Measurements from ENCODE around the gene PAX2. TPM values are rescaled to one million over a fixed set of nuclear protein-coding genes. Genes with fewer than 3 reads are reported as not detected.

The PAX2 gene
- total RNA-seq, 1 donor from 2014 or later = 5.1 TPM

DNA sequence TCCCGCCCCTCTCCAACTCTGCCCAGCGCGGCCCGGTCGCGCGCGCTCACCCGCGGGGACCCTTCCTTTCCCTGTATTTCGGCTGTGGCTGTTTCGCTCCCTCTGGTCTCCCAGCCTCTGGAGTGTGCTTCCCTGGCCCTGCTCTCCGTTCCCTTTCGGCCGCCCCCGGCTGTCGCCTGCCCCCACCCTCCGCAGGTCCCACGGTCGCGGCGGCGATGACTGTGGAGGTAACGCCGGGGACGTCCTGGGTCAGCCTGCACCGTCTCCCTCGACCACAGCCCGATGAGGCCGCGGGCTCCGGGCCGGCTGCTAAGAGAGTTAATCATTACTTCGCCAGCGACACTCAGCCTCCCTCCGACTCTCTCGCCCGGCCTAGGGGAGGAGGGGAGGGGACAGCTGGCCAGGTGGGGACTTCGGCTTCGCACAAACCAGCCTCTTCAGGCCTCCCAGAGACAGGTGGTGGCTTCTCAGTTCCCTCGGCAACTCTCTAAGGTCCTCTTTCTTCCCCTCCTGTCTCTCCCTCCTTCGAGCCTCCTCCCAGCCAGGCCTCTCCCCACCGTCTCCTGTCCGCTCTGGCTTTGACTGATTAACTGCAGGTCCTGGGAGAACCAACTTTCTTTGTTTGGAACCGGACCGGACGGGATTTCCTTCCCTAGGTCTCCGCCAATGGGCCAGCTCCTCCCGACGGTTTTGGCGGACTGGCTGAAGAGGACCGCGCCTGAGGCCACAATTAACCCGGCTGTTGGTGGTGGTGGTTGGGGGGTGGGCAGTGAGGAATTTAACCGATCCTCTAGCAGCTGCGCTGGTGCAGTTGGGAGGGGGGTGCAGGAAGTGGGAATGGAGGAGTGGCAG, 5.6 kb upstream of the PAX2 start:
- H3K4me3 ChIP-seq (ENCODE audit: low read depth, low read length) = peak overlapping the region; percentile 72
- no peak for DNase-seq (ENCODE audit: low read depth)
- H3K36me3 ChIP-seq (ENCODE audit: control insufficient read depth, insufficient read depth, low read length) = no peaks in the 10 kb centered on the region
- H3K27me3 ChIP-seq (ENCODE audit: control insufficient read depth, insufficient read depth, low read length) = no peaks in the 10 kb centered on the region
- no peak for TF ChIP-seq CTCF (IDR thresholded peaks at IDR 0.05; ENCODE audit: insufficient read depth, low read length, poor library complexity, severe bottlenecking)

DNA sequence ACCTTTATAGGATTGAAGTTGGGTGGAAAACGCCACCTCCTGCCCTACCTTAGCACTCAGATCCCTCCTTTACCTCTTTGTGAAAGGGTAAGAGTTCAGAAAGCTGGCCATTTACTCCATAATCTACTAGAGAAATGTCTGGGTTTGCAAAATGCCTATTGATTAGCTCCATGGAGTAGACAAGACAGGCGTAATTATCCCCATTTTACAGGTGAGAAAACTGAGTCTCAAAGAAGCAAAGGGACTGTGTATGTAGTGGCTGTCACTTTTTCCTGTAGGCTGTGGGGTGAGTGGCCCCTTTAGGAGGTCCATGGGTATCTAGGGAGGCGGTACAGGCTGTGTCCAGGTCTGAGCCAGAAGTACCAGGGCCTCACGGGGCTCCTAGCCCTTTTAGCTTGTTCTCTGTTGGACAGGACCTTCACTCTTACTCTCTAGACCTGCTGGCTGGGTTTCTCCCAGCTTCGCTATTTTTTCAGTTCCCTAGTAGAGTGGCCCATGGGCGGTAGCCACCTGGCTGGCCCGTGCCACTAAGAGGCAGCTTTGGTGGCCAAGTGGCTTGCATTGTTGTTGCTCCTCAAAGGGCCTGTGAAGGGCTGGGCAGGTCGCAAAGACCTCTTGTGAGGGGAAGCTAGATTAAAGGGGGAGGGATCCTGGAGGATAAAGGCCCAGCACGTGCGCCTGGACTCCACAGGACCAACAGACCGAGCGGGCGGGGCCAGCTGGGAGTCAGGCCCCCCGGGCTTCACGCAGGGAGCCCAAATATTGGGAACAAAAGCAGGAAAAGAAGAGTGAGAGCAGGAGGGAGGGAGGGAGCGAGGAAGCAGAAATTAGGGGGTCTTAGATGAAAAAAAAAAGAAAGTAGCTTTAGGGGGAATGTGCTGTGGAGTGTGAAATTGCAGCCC, 4.7 kb upstream of the PAX2 start:
- no peak for DNase-seq (ENCODE audit: low read depth)
- Histone ChIP-seq H3K36me3 (ENCODE audit: control insufficient read depth, insufficient read depth, low read length) (no peaks in the 10 kb centered on the region), H3K27me3 (ENCODE audit: control insufficient read depth, insufficient read depth, low read length) (no peaks in the 10 kb centered on the region), H3K4me3 (ENCODE audit: low read depth, low read length) (peak overlapping the region; percentile 72)
- no peak for TF ChIP-seq CTCF (IDR thresholded peaks at IDR 0.05; ENCODE audit: insufficient read depth, low read length, poor library complexity, severe bottlenecking)

DNA sequence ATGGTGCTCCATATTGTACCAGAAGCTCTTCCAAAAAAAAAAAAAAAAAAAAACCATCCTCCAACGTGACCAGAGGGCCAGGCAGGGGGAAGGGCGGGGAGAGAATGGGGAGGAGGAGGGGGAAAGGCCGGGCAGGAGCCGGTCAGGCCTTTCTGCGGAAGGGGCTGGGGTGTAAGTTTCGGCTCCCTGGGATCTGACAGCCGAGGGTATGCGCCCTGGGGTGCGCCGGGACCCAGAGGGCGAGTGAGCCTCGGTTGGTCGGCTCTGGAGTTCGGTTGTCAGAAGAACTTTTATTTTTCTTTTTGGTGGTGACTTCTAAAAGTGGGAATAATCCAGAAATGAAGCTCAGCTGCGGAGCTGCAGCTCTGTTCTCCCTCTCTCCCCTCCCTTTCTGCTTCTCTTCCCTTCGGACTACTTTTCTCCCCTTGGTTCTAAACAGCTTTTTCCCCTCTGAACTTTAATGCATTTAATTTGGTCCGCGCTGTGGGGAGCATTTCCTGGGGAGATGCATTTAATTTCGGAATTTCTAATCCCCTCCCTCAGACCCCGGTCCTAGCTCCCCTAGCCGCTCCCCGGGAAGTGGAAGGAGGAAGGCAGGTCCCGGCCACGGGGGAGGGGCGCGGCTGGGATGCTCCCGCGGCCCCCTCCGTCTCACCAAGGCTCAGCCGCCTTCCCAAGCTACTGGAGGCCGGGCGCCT, 3.9 kb upstream of the PAX2 start:
- Histone ChIP-seq H3K36me3 (ENCODE audit: control insufficient read depth, insufficient read depth, low read length) (no peaks in the 10 kb centered on the region), H3K4me3 (ENCODE audit: low read depth, low read length) (peak overlapping the region; percentile 8), H3K27me3 (ENCODE audit: control insufficient read depth, insufficient read depth, low read length) (no peaks in the 10 kb centered on the region)
- DNase-seq (ENCODE audit: low read depth) = no peak
- no peak for TF ChIP-seq CTCF (IDR thresholded peaks at IDR 0.05; ENCODE audit: insufficient read depth, low read length, poor library complexity, severe bottlenecking)

DNA sequence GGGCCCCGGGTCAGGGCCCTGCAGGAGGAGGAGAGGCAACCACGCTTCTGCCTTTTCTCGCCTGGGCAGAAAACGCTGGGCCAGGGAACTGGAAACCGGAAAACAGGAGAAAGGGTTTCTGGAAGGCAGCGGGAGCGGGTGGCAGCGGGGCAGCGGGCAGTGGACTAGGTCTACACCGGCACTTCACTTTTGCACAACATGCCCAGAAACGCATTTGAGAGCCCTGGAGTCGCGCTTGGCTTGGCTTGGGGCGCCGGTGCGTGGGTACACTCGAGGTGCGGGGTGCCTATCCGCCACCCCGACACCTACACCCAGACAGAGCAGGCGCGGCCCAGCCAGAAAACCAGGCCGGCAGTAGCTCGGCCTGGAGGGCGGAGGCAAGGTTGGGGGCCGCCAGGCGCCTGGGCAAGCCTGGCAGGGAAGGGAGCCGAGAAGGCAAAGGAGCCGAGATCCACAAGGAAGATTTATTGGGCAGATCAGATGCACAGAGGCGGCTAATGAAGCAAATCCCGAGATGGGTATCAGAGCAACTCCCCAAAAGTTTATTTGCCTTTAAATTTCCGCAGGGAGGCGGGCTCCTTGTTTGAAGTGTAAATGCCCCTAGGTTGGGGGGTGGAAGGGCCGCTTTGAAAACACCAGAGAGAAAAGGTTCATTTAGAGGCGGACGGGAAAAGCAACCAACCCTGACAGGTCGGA, 3.2 kb upstream of the PAX2 start:
- H3K4me3 ChIP-seq (ENCODE audit: low read depth, low read length) = peak overlapping the region; percentile 8
- DNase-seq (ENCODE audit: low read depth) = no peak
- H3K27me3 ChIP-seq (ENCODE audit: control insufficient read depth, insufficient read depth, low read length) = no peaks in the 10 kb centered on the region
- no peak for TF ChIP-seq CTCF (IDR thresholded peaks at IDR 0.05; ENCODE audit: insufficient read depth, low read length, poor library complexity, severe bottlenecking)
- H3K36me3 ChIP-seq (ENCODE audit: control insufficient read depth, insufficient read depth, low read length) = no peaks in the 10 kb centered on the region

- Histone ChIP-seq H3K4me3 (ENCODE audit: low read depth, low read length) (peak overlapping the region; percentile 4), H3K27me3 (ENCODE audit: control insufficient read depth, insufficient read depth, low read length) (no peaks in the 10 kb centered on the region), H3K36me3 (ENCODE audit: control insufficient read depth, insufficient read depth, low read length) (no peaks in the 10 kb centered on the region)
- no peak for TF ChIP-seq CTCF (IDR thresholded peaks at IDR 0.05; ENCODE audit: insufficient read depth, low read length, poor library complexity, severe bottlenecking)
- DNase-seq (ENCODE audit: low read depth) = no peak
Observed at GRCh38 chr10:100742936-100743335, 2.4 kb upstream of the PAX2 start.

Measured in kidney epithelial cell (primary cell).